GM21390 (cell line): ENCODE measurements around the gene CCDC110.

Source experiments
- ATAC-seq: cut with Tn5 transposase; IDR thresholded peaks from one replicate; pipeline ENCODE4 v1.9.1; 2021; ENCODE audit not compliant: unreplicated experiment

CCDC110 gene

DNA sequence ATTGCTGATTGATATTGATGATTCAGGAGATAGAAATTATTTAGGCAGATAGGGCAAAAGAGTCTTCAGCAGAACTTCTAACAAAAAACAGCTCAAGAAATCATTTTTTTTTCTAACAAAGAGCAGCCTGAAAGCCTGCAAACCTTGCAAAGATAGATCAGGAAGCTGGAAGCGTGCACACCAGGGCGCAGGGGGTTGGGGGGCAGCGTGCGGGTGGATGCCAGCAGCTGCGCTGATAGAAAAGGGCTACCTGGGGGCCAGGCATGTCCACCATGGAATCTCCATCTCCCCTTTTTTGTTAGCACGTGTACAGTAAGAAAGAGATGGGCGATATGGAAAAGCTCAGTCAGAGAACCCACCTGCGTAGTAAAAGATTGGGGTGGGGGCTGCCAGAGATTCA, 1.7 kb upstream of the CCDC110 start:
- ATAC-seq, result no peak

DNA sequence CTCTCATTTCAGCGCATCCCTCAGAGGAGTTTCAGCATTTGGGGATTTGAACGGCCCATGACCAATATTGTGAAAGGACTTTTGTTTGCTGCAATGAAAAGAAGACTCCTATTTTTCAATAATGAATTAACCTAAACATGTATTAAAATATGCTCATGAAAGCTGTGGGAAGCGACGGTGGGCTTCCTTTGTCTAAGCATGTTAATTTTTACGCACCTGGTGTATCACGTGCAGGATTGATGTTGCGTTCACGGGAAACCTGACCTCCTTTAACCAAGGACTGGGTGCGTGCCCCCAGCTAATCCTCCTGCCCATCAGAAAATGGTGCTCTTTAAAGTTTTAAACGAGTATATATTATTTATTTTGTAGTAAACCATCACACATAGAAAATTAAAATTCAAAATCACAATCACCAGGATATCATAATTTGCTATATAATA, 590 bp upstream of the CCDC110 start:
- ATAC-seq, result no peak

DNA sequence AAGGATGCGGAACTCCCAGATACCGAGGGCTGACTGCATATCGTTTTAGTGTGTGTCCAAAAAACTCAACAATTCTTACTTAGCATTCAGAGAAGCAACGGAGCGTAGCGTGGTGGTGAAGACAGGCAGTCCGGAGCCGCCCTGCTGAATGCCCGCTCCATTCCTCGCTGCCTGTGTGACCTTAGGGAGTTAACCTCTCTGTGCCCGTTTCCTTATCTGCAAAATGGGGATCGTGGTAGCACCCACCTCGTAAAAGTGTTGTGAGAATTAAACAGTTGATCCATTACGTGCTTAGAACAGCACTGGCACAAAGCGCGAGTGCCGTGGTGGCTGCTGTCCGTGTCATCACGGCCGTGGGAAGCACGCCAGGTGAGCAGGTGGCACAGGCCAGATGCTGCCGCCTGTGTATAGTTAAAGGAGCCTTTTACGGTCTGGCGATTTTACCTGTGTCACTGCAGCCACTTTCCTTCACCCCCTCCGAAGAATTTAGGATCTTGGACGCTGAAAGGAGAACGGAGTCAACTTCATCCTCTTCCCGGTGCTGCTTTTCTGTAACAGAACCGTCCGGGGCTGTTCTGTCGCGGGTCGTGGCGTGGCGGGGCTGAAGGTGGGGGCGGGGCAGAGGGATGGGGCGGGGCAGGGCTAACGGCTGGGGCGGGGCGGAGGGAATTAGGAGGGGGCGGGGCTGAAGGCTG, 885 bp downstream of the CCDC110 start:
- no peak for ATAC-seq

DNA sequence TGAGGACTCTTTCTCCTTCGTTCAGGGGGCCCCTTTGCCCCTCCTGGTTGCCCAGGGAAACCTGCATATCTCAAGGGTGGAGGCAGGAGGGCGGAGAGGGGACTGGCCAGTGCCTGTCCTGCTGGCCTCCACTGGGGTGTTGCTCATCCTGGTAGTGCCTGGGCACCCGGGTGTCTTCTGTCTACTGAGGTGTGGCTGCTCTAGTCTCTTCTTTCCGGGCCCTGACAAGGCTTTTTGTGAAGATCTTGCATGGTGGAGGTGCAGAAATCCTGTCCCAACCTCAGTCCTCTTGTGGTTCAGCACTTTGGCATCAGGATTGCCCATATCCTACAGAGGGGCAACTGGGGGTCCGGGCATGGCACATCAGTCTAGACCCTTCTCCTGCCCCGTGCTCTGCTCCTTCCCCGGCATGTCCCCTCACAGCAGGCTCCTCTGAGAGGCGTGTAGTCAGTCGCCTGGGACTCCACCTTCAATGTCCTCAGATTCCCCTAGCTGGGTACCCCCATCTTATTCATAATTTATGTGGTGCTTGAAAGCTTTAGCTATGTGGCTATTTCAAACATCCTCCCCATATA, 1.9 kb downstream of the CCDC110 start:
- ATAC-seq, result no peak

DNA sequence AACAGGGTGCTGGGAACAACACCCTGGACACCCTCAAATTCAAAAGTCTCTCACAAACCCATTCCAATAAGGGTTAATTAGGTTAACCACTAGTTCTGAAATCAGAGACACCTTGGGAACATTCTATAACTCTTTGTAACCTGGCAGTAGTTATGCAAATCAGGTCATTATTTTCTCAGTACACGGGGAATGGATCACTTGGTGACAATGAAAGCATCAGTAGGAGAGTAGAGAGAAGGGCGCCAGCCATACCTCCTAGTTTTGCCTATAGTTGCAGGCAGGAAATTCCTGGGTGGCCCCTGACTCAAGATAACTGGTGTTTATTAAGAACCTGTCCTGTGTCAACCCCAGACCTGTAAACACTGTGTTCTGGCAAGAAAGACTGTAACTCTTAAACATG, 2.5 kb downstream of the CCDC110 start:
- no peak for ATAC-seq

DNA sequence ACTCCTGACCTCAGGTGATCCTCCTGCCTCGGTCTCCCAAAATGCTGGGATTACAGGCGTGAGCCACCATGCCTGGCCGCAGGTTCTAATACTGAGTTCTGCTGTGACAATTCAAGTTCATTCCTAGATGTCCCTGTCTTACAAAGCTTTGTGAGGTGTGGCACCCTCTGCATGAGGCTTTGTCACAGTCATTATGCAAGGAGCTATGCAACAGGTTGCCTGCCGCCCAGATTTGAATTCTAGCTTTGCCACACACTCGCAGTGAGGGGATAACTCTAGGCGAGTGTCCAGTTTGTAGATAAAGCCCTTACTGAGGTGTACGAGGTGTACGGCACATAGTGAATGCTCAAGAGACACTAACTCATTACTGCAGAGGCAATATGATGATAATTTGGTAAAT, 3.5 kb downstream of the CCDC110 start:
- ATAC-seq, result no peak

DNA sequence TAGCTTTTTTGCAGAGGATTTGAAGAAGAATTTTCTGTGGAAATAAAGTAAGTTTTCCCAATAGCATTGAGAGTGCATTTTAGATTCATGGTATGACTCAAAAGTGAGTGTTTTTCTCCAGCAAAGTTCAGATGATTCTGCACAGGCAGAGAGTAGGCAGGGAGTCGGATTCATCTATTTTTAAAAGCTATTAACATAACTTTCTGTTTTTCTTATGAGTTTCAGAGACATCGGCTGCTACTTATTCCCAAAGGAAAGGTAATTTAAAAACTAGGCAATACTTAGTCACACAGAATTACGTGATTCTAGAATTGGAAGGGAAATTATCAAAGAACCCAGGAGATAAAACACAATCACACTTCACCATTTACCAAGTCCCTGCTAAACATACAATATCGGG, 4.4 kb downstream of the CCDC110 start:
- no peak for ATAC-seq

DNA sequence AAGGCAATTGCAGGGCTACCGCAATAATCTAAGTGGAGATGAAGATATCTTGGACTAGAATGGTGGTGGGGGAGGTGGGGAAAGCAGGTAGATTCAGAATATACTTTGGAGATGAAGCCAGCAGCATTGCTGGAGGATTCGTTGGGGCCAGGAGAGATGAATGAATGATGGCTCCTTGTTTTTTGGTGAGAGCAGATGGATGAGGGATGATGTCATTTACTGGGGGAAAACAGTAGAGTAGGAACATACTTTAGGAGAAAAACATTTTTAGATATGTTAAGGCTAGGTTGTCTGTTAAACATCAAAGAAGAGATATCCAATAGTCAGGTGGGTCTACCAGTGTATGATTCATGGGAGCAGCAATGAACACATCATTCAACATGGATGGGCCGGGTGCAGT, 5.8 kb downstream of the CCDC110 start:
- ATAC-seq, result no peak

DNA sequence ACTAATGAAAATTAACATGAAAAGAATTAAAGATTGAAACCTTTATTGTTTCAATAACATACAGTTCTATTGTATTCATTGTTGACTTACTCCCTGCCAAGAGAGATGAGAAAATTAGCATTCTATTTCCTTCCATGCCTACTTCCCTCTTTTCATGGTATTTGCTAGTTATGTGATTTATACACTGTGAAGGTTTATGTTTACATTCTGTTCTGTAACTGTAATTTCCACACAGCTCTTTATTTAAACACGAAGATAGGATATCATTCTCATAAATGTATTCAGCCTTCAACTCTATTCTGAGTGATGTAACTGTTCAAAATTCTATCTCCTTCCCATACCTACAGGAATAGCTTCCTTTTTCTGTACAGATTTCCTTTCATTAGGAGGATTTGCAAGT, 6.6 kb downstream of the CCDC110 start:
- ATAC-seq, result no peak

DNA sequence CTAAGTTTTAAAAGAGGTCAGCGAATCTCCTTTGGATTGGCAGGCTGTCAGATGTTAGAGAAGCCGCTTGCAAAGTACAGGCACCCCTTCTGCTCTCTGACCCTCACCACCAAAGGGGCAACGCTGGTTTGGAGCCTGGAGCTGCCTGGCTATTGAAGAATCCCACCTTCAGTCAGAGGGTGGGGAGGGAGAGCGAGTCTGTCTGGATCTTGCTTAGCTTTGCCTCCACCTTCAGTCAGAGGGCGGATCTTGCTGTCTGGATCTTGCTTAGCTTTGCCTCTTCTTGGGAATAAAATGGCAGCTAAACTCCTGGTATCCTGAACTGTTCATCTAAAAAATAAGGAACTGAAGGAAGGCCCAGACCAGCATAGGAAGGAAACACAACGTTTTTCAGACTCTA, 7.3 kb downstream of the CCDC110 start:
- ATAC-seq, result no peak

DNA sequence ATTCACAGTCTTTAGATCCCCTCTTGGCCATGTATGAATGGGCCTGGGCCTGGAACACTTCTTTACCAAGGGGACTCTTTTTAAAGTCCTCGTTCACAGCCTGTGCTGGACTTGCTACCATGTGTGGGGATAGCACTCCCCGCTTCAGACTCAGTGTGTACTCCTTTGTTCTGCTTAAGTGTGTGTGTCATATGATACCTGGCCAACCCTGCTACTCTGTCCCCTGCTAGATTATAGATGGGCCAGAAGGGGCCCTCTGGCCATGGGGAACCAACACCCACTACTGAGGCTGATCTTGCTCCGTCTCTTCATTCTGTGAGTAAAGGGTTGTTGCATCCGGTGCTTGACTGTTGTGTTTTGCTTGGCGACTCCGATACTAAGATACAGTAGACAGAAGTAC, 8.0 kb downstream of the CCDC110 start:
- ATAC-seq, result no peak

DNA sequence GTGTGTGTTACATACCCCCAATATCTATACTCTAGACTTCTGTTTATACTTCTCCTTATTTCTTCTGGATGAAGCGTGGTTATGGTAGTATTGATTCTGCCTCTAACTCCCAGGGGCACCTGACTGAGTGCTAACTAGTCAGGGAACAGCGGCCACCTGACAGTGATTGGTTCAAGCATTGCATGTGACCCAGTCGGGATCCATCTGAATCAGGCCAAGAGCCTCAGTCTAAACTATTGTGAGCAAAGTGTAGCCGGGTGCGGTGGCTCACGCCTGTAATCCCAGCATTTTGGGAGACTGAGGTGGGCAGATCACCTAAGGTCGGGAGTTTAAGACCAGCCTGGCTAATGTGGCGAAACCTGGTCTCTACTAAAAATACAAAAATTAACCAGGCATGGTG, 10.0 kb downstream of the CCDC110 start:
- no peak for ATAC-seq

DNA sequence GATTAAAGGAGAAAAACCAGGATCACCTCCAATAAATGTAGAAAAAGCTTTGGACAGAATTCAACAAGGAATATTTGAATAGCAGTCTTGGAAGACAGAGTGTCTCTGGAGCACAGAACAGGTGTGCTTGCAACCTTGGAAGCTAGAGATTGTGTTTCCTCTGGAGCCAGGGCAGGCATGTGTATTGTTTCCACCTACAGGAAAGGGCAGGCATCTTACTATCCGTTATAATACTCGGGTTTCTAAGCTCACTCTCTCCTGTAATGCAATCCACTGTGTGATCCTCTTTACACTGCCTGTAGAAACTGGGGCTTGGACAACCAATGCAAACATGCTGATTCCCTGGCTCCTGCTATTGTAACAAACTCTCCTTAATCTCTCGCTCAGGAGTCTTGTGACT, 14.4 kb downstream of the CCDC110 start:
- ATAC-seq, result no peak

DNA sequence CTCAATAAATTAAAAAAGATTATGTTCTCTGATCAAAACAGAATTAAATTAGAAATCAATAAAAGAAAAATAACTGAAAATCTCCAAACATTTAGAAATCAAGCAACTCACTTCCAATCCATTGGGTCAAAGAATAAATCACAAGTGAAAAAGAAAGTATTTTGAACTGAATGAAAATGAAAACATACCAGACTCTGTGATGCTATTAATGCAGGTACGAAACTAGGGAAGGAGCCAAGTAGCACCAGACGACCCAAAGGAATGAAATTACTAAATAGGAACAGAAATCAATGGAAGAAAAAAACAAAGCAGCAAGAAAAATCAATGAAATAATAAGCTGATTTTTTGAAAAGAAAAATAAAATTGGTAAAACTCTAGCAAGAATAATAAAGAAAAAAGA, 15.4 kb downstream of the CCDC110 start:
- no peak for ATAC-seq

DNA sequence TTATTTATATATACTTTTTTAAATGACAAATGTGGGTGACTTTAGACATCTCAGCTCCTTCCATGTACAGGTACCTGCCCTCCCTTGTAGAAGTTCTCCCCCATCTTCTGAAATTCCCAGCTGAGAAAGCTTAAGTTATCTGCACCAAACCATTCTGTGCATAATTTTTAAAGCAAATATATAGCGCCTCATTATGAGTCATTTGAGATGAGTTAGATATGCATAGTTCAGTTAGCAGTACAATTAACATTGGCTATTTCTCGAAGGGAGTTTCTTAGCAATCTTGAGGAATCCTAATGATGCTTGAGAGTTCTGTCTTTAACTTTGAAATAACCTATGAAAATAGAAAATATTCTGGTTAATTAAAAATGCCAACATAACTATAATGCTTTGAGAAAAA, 26.3 kb downstream of the CCDC110 start:
- ATAC-seq, result no peak

DNA sequence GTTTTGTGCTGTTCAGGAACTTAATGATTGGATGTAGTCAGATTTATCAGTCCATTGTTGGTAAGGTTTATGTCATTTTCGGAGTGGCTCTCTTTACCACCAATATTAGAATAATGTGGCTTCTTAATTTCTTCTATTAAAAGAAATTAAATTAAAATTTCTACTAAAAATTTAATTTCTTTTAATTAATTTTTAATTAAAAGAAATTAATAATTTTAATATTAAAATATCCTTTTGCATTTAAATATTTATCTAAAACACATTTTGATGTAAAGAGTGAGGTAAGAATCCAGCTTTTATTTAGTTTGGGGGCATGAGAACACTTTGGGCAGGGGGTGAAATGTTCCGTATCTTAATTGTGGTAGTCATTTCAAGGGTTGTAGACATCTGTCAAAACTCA, 30.1 kb downstream of the CCDC110 start:
- ATAC-seq, result no peak

DNA sequence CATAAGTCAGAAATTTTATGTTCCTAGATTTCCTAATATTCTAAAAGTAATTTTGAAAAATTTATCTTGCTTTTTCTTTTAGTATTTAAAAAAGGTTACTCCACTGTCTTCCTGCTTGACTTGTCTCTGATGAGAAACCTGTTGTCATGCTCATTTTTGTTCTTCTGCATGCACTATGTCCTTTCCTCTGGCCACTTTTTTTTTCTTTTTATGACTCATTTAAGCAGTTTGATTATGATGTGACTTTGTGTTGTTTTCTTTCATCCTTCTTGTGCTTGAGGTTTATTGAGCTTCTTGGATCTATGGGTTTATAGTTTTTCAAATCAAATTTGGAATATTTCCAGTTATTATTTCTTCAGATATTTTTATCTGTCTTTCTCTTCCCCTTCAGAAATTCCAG, 33.7 kb downstream of the CCDC110 start:
- ATAC-seq, result peak; percentile 75

DNA sequence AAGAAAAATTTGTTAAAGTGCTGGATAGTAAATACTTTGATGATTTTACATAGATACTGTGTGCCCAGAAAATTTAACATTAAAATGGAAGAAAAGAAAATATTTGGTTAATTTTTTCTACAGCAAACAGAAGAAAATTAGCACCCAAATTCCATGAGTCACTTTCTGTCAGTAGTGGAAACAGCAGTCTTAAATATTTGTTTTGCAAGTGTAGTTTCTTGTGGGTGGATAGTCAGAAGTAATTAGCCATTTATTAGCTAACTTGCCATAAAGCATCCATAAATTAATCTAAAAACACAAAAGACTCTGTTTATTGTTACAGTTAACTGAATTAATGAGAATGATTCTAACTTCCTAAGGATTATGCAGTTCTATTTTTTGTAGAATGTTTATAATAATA, 36.1 kb downstream of the CCDC110 start:
- ATAC-seq, result no peak

DNA sequence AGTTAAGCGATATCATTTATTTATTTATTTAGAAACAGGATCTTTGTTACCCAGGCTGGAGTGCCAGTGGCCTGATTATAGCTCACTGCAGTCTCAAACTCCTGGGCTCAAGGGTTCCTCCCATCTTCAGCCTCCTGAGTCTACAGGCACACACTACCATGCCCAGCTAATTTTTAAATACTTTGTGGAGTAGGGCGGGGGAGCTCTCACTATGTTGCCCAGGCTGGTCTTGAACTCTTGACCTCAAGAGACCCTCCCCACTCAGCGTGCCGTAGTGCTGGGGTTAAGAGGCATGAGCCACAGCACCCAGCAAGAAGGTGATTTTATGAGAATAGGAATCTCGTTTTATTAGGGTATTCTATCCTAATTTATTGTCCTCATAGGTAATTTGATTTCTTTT, 41.9 kb downstream of the CCDC110 start:
- no peak for ATAC-seq

DNA sequence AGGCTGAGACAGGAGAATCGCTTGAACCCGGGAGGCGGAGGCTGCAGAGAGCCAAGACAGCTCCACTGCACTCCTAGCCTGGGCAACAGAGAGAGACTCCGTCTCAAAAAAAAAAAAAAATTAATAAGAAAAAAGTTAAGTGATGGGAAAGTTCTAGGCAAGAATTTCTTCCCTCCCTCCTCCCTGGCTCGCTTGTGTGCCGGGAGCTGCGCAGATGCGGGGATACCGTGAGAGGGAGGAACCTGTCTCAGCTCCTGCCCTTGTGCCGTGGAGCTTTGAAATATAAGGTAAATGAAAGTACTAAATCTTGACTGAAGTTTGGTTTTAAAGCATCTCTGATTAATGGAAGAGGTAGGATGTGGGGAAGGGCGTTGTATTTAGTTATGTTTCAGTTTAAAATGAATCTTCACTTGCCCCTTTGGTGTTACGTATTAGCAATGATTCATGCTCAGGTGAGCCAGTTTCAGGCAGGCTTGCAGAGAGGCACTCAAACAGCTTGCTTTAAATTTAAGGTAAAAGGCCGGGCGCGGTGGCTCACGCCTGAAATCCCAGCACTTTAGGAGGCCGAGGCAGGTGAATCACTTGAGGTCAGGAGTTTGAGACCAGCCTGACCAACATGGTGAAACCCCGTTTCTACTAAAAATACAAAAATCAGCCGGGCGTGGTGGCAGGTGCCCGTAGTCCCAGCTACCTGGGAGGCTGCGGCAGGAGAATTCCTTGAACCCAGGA, 44.4 kb downstream of the CCDC110 start:
- ATAC-seq, result no peak

DNA sequence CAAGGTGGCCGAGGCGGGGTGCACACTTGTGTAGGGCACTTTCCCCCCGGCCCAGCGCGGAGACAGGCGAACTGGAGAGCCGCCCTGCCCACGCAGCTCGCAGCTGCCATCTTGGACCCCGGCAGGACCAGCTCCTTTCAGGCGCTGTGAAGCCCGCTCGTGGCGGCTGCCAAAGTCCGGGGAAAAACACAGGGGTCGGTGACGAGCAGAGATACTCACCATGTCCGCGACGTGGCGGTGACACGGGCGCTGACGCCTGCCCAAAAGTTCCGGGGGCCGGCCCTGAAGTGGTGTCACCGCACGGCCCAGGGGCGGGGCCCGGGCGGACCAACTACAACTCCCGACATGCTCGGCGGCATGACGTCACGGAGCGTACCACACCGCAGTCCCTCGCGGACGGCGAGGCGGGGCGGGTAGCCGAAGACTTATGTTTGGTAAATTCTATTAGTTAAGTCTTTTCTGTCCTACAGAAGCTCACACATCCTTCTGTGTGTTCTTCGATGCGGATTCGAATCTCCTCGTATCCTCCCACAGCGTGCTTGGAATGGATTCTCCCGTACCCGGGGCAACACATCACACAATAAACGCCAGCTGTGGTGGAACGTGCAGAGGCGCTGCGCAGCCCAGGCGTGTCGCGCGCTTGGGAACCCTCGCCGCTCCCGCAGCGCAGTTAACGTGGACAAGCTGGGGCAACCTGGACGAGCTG, 45.7 kb downstream of the CCDC110 start, which contains the start of gene UFSP2:
TSS of gene UFSP2 (minus strand) at position 318 of the 706 bp plus-strand sequence. CDS start at position 222, 96 bp downstream.
- peak; percentile 93 for ATAC-seq
